HEK293 (cell line): ENCODE data around the gene L2HGDH.

Source experiments
- CTCF ChIA-PET: fragments of 350-600 bp; formaldehyde crosslinking; extraction: SDS; loops from one replicate; lab custom pipeline; 2021; ENCODE audit warnings: antibody characterized with exemption; lab: Yijun Ruan, JAX
- POLR2A ChIA-PET: fragments of 300-600 bp; formaldehyde crosslinking; extraction: SDS; loops from one replicate; lab custom pipeline; 2020; ENCODE audit warnings: antibody characterized with exemption, inconsistent platforms; lab: Yijun Ruan, JAX
- H3K27ac ChIP-seq: fragments of 200-500 bp; sonication (Bioruptor generic); 2 replicates; pipeline ENCODE4 v1.5.1; 2014; ENCODE audit warnings: low read depth, low read length, control low read depth, inconsistent platforms; ENCODE audit errors: extremely low read depth
- H3K36me3 ChIP-seq, 2 experiments: fragments of 200-500 bp in 1 of 2; sonication (Bioruptor generic) in 1 of 2; 1 replicate in 1 of 2; 2 replicates in 1 of 2; pipeline ENCODE4 v1.5.1; 2014 to 2017; ENCODE audit warnings: inconsistent platforms in 2 of 2, low read length in 2 of 2; ENCODE audit not compliant: control insufficient read depth in 2 of 2, insufficient read depth in 1 of 2
- H3K4me1 ChIP-seq: fragments of 200-500 bp; sonication (Bioruptor generic); 2 replicates; pipeline ENCODE4 v1.5.1; 2014; ENCODE audit warnings: mild to moderate bottlenecking, low read length, inconsistent platforms; ENCODE audit not compliant: control insufficient read depth, insufficient read depth
- H3K4me3 ChIP-seq: 2 replicates; pipeline ENCODE4 v1.5.1; 2011; ENCODE audit warnings: low read depth, mild to moderate bottlenecking, control low read depth, low read length, moderate library complexity
- H3K9me3 ChIP-seq: fragments of 200-500 bp; sonication (Bioruptor generic); 2 replicates; pipeline ENCODE4 v1.5.1; 2014; ENCODE audit warnings: low read depth, low read length, inconsistent platforms; ENCODE audit not compliant: control insufficient read depth, insufficient read depth
- GFI1B ChIP-seq: fragments of 450-650 bp; formaldehyde crosslinking; IDR thresholded peaks from 2 replicates; pipeline ENCODE4 v1.5.1; 2016; ENCODE audit warnings: missing biosample characterization, missing genetic modification characterization
- HOXC10 ChIP-seq: sonication (generic); formaldehyde crosslinking; IDR thresholded peaks from 2 replicates; pipeline ENCODE4 v1.8.1; 2023; ENCODE audit warnings: mild to moderate bottlenecking, missing genetic modification reagents
- KLF9 ChIP-seq: fragments of 450-650 bp; formaldehyde crosslinking; IDR thresholded peaks from 2 replicates; pipeline ENCODE4 v1.5.1; 2016; ENCODE audit warnings: missing biosample characterization, missing genetic modification characterization, low read depth
- OSR2 ChIP-seq: fragments of 450-650 bp; formaldehyde crosslinking; IDR thresholded peaks from 2 replicates; pipeline ENCODE4 v1.5.1; 2016; ENCODE audit warnings: missing biosample characterization, missing genetic modification characterization
- SP2 ChIP-seq: fragments of 450-650 bp; formaldehyde crosslinking; IDR thresholded peaks from 2 replicates; pipeline ENCODE4 v1.5.1; 2016; ENCODE audit warnings: missing biosample characterization, missing genetic modification characterization
- ZBTB26 ChIP-seq: fragments of 450-650 bp; formaldehyde crosslinking; optimal IDR thresholded peaks from 2 replicates; pipeline ENCODE3; 2016; ENCODE audit warnings: missing biosample characterization, mild to moderate bottlenecking, missing genetic modification characterization
- ZFHX2 ChIP-seq: fragments of 450-650 bp; formaldehyde crosslinking; conservative IDR thresholded peaks from 2 replicates; pipeline ENCODE4 v1.5.1; 2016; ENCODE audit warnings: missing biosample characterization, missing genetic modification characterization
- ZFP37 ChIP-seq: fragments of 450-650 bp; formaldehyde crosslinking; IDR thresholded peaks from 2 replicates; pipeline ENCODE4 v1.5.1; 2016; ENCODE audit warnings: missing biosample characterization, missing genetic modification characterization
- ZFP41 ChIP-seq: fragments of 450-650 bp; formaldehyde crosslinking; IDR thresholded peaks from 2 replicates; pipeline ENCODE4 v1.5.1; 2016; ENCODE audit warnings: missing biosample characterization, missing genetic modification characterization, borderline replicate concordance
- ZNF202 ChIP-seq: fragments of 450-650 bp; formaldehyde crosslinking; IDR thresholded peaks from 2 replicates; pipeline ENCODE4 v1.5.1; 2016; ENCODE audit warnings: missing biosample characterization, missing genetic modification characterization, borderline replicate concordance
- ZNF391 ChIP-seq: fragments of 450-650 bp; formaldehyde crosslinking; IDR thresholded peaks from 2 replicates; pipeline ENCODE4 v1.5.1; 2016; ENCODE audit warnings: low read depth, missing biosample characterization, missing genetic modification characterization, borderline replicate concordance
- ZNF394 ChIP-seq: fragments of 450-650 bp; formaldehyde crosslinking; IDR thresholded peaks from 2 replicates; pipeline ENCODE4 v1.5.1; 2016; ENCODE audit warnings: missing biosample characterization, missing genetic modification characterization, mild to moderate bottlenecking, moderate library complexity, borderline replicate concordance
- ZNF518A ChIP-seq: fragments of 450-650 bp; formaldehyde crosslinking; conservative IDR thresholded peaks from 2 replicates; pipeline ENCODE4 v1.5.1; 2016; ENCODE audit warnings: low read depth, missing biosample characterization, missing genetic modification characterization
- ZNF629 ChIP-seq: fragments of 450-650 bp; formaldehyde crosslinking; IDR thresholded peaks from 2 replicates; pipeline ENCODE4 v1.5.1; 2017; ENCODE audit warnings: missing biosample characterization, missing genetic modification characterization
- ZXDB ChIP-seq: fragments of 450-650 bp; formaldehyde crosslinking; IDR thresholded peaks from 2 replicates; pipeline ENCODE4 v1.5.1; 2016; ENCODE audit warnings: missing biosample characterization, missing genetic modification characterization
- TF ChIP-seq, protein P1 (sequence below): fragments of 450-650 bp; formaldehyde crosslinking; IDR thresholded peaks from 2 replicates; pipeline ENCODE4 v1.5.1; 2016; ENCODE audit warnings: missing biosample characterization, missing genetic modification characterization, borderline replicate concordance
- TF ChIP-seq, protein P2 (sequence below): fragments of 450-650 bp; formaldehyde crosslinking; IDR thresholded peaks from 2 replicates; pipeline ENCODE4 v1.5.1; 2017; ENCODE audit warnings: missing biosample characterization, missing genetic modification characterization

The L2HGDH gene

GRCh38 chr14:50198499-50198898 is 113.5 kb downstream of the L2HGDH start:
- no peak overlapping the region for H3K27ac ChIP-seq
- no peaks in the 10 kb centered on the region for H3K9me3 ChIP-seq
- POLR2A ChIA-PET = no interaction called here
- CTCF ChIA-PET = interaction anchor here (1.2 kb wide), 1 partner anchor 50 kb away, joined by 3 read pairs; no protein-coding TSS in a partner anchor
- TF ChIP-seq ZNF518A (tag by site-specific recombination) (no peak), ZNF629 (no peak), ZFP41 (tag by site-specific recombination) (no peak), ZFHX2 (tag by site-specific recombination) (no peak), SP2 (tag by site-specific recombination) (no peak), ZBTB26 (tag by site-specific recombination) (no peak), OSR2 (tag by site-specific recombination) (no peak), ZNF202 (tag by site-specific recombination) (no peak), ZXDB (no peak), HOXC10 (CRISPR knock-in tag) (no peak), KLF9 (tag by site-specific recombination) (no peak), ZFP37 (tag by site-specific recombination) (no peak), GFI1B (tag by site-specific recombination) (no peak), ZNF394 (no peak), ZNF391 (no peak)
- TF ChIP-seq, protein P1, sequence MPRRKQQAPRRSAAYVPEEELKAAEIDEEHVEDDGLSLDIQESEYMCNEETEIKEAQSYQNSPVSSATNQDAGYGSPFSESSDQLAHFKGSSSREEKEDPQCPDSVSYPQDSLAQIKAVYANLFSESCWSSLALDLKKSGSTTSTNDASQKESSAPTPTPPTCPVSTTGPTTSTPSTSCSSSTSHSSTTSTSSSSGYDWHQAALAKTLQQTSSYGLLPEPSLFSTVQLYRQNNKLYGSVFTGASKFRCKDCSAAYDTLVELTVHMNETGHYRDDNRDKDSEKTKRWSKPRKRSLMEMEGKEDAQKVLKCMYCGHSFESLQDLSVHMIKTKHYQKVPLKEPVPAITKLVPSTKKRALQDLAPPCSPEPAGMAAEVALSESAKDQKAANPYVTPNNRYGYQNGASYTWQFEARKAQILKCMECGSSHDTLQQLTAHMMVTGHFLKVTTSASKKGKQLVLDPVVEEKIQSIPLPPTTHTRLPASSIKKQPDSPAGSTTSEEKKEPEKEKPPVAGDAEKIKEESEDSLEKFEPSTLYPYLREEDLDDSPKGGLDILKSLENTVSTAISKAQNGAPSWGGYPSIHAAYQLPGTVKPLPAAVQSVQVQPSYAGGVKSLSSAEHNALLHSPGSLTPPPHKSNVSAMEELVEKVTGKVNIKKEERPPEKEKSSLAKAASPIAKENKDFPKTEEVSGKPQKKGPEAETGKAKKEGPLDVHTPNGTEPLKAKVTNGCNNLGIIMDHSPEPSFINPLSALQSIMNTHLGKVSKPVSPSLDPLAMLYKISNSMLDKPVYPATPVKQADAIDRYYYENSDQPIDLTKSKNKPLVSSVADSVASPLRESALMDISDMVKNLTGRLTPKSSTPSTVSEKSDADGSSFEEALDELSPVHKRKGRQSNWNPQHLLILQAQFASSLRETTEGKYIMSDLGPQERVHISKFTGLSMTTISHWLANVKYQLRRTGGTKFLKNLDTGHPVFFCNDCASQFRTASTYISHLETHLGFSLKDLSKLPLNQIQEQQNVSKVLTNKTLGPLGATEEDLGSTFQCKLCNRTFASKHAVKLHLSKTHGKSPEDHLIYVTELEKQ = no peak
- TF ChIP-seq, protein P2, sequence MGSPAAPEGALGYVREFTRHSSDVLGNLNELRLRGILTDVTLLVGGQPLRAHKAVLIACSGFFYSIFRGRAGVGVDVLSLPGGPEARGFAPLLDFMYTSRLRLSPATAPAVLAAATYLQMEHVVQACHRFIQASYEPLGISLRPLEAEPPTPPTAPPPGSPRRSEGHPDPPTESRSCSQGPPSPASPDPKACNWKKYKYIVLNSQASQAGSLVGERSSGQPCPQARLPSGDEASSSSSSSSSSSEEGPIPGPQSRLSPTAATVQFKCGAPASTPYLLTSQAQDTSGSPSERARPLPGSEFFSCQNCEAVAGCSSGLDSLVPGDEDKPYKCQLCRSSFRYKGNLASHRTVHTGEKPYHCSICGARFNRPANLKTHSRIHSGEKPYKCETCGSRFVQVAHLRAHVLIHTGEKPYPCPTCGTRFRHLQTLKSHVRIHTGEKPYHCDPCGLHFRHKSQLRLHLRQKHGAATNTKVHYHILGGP (tag by site-specific recombination) = no peak
- TF ChIP-seq, all 188 proteins: peak for 0
- Histone ChIP-seq H3K36me3 (peaks cover 22 to 31% of the 10 kb centered on the region in 2 experiments), H3K4me1 (no peaks in the 10 kb centered on the region), H3K4me3 (no peak overlapping the region)
